Measurements from ENCODE around the gene RAPGEFL1.
"Not testable (repeated sequence)": the region's sequence is repeated elsewhere in the genome, so short reads cannot be mapped to it uniquely, and the experiment has no call there.

RAPGEFL1 gene, protein sequence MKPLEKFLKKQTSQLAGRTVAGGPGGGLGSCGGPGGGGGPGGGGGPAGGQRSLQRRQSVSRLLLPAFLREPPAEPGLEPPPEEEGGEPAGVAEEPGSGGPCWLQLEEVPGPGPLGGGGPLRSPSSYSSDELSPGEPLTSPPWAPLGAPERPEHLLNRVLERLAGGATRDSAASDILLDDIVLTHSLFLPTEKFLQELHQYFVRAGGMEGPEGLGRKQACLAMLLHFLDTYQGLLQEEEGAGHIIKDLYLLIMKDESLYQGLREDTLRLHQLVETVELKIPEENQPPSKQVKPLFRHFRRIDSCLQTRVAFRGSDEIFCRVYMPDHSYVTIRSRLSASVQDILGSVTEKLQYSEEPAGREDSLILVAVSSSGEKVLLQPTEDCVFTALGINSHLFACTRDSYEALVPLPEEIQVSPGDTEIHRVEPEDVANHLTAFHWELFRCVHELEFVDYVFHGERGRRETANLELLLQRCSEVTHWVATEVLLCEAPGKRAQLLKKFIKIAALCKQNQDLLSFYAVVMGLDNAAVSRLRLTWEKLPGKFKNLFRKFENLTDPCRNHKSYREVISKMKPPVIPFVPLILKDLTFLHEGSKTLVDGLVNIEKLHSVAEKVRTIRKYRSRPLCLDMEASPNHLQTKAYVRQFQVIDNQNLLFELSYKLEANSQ

GRCh38 chr17:40177275-40177874 is at the start of gene RAPGEFL1:
Gene RAPGEFL1, plus strand, starts transcription at chr17:40177470. Its CDS starts 392 bp downstream, at chr17:40177862.
- in situ Hi-C loops (cut with MboI; ENCODE audit: low sequenced_read_pairs): no loop called here

- in situ Hi-C loops (cut with MboI; ENCODE audit: low sequenced_read_pairs): no loop called here
These were observed 47.8 kb upstream of the RAPGEFL1 start for GRCh38 chr17:40129498-40129897.

DNA sequence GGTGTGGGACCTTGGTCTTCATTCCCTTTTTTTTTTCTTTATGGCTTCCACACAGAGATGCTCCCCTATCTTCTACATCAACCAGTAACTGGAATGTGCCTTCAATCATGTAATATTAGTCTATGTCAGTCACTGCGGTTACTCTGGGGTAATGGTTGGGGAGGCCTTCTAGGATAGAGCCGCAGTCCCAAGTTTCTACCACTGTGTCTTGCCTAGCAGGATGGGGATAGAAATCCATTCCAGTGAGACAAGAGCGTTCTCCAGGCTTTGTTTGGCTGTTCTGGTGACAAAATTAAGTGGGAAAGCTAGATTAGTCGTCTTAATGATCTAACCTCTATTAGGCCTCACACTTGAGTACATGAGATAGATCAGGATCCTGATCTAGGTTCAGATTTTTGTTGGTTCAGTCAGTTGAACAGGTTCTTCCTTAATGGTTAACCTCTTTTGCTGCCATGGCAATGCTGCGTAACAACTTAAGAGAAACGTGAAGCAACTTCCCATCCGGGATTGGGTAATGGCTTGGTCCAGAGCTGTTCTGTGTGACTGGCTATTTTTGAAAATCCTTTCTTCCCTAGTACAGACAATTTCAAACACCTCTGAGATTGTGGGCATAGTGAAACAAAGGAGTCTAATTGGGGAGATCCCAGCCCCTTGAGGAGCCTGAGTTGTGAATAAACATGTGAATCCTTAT is 46.8 kb upstream of the RAPGEFL1 start:
- in situ Hi-C loops (cut with MboI; ENCODE audit: low sequenced_read_pairs): no loop called here

GRCh38 chr17:40134184-40134583 is 43.1 kb upstream of the RAPGEFL1 start:
- in situ Hi-C loops (cut with MboI; ENCODE audit: low sequenced_read_pairs): no loop called here

- in situ Hi-C loops (cut with MboI; ENCODE audit: low sequenced_read_pairs): no loop called here
These were observed 41.5 kb upstream of the RAPGEFL1 start for GRCh38 chr17:40135817-40136216.

GRCh38 chr17:40139566-40140058 is 37.7 kb upstream of the RAPGEFL1 start:
- in situ Hi-C loops (cut with MboI; ENCODE audit: low sequenced_read_pairs): no loop called here

- in situ Hi-C loops (cut with MboI; ENCODE audit: low sequenced_read_pairs): not testable (repeated sequence)
These were observed 34.1 kb upstream of the RAPGEFL1 start for GRCh38 chr17:40143166-40143565.

GRCh38 chr17:40145476-40145875 is 31.8 kb upstream of the RAPGEFL1 start:
- in situ Hi-C loops (cut with MboI; ENCODE audit: low sequenced_read_pairs): no loop called here

DNA sequence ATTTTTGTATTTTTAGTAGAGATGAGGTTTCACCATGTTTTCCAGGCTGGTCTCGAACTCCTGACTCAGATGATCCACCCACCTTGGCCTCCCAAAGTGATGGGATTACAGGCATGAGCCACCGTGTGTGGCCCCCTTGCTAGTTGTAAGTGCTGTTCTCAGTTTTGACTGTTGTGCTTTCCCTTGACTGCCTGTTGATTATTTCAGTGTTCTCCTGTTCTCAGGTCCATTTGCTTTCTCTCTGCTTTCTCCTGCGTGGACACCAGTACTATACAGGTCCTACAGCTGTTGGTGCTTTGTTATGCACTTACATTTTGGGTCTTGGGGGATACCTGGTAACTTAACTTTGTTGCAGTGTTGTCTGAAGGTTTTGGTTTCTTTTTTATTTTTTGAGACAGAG is 28.7 kb upstream of the RAPGEFL1 start:
- in situ Hi-C loops (cut with MboI; ENCODE audit: low sequenced_read_pairs): no loop called here

- in situ Hi-C loops (cut with MboI; ENCODE audit: low sequenced_read_pairs): no loop called here
These were observed 27.0 kb upstream of the RAPGEFL1 start for GRCh38 chr17:40150276-40150675.

- in situ Hi-C loops (cut with MboI; ENCODE audit: low sequenced_read_pairs): no loop called here
These were observed 25.8 kb upstream of the RAPGEFL1 start for GRCh38 chr17:40151414-40151963.

- in situ Hi-C loops (cut with MboI; ENCODE audit: low sequenced_read_pairs): no loop called here
These were observed 23.6 kb upstream of the RAPGEFL1 start for GRCh38 chr17:40153603-40154236.

GRCh38 chr17:40157973-40158372 is 19.3 kb upstream of the RAPGEFL1 start:
- in situ Hi-C loops (cut with MboI; ENCODE audit: low sequenced_read_pairs): no loop called here

GRCh38 chr17:40158438-40159013 is 18.7 kb upstream of the RAPGEFL1 start:
- in situ Hi-C loops (cut with MboI; ENCODE audit: low sequenced_read_pairs): no loop called here

DNA sequence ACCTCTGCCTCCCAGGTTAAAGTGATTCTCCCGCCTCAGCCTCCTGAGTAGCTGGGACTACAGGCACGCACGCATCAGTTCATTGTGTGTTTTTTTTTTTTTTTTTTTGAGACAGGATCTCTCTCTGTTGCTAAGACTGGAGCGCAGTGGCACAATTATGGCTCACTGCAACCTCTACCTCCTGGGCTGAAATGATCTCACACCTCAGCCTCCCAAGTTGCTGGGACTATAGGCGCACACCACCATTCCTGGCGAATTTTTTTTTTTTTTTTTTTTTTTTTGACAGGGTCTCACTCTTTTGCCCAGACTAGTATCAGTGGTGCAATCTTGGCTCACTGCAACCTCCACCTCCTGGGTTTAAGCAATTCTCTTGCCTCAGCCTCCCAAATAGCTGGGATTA is 17.8 kb upstream of the RAPGEFL1 start:
- in situ Hi-C loops (cut with MboI; ENCODE audit: low sequenced_read_pairs): no loop called here

DNA sequence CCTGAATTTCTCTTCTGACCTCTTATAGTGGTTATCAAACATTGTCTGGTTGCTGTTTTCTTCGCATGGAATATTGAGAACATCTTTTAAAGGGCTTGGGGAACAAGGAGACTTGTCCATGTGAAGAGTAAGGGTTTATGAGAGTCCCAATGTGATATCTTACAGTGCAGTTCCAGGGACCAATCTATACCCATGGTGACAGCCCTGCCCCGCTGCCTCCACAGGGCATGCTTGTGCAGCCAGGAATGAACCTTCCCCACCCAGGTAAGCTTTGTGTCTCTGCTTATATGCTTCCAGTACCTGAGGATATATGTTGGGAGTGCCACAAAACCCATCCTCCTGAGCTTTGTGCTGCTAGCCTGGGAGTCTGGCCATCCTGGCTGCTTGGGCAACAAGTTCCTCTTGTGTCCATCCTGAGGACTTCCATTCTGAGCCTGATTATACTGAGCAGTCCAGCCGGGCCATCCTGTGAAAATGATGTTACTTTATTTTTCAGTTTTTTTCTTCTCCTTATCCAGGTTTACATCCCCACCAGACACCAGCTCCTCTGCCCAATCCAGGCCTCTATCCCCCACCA is 9.5 kb upstream of the RAPGEFL1 start:
- in situ Hi-C loops (cut with MboI; ENCODE audit: low sequenced_read_pairs): no loop called here

- in situ Hi-C loops (cut with MboI; ENCODE audit: low sequenced_read_pairs): no loop called here
These were observed 8.9 kb upstream of the RAPGEFL1 start for GRCh38 chr17:40168262-40168832.

DNA sequence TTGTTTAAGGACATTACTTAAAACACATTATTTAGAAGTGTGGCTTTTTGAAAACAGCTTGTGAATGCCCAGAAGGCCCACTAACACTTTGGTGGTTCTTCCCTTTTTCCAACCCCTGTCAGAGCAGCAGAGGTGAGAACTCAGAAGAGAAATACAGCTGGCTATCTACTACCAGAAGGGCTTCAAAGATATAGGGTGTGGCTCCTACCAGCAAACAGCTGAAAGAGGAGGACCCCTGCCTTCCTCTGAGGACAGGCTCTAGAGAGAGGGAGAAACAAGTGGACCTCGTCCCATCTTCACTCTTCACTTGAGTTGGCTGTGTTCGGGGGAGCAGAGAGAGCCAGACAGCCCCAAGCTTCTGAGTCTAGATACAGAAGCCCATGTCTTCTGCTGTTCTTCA is 6.9 kb upstream of the RAPGEFL1 start:
- in situ Hi-C loops (cut with MboI; ENCODE audit: low sequenced_read_pairs): no loop called here

DNA sequence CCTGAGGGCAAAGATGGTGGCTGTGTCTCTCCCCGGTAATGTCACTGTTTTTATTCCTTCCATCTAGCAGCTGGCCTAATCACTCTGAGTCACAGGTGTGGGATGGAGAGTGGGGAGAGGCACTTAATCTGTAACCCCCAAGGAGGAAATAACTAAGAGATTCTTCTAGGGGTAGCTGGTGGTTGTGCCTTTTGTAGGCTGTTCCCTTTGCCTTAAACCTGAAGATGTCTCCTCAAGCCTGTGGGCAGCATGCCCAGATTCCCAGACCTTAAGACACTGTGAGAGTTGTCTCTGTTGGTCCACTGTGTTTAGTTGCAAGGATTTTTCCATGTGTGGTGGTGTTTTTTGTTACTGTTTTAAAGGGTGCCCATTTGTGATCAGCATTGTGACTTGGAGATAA is 5.5 kb upstream of the RAPGEFL1 start:
- in situ Hi-C loops (cut with MboI; ENCODE audit: low sequenced_read_pairs): no loop called here
